NCI-H446 (cell line): Measurements from ENCODE around the gene AFDN.

Source experiments
- DNase-seq, 2 experiments: peaks; one replicate each; lab custom pipeline; 2025; lab: John Stamatoyannopoulos, UW

Gene AFDN

DNA sequence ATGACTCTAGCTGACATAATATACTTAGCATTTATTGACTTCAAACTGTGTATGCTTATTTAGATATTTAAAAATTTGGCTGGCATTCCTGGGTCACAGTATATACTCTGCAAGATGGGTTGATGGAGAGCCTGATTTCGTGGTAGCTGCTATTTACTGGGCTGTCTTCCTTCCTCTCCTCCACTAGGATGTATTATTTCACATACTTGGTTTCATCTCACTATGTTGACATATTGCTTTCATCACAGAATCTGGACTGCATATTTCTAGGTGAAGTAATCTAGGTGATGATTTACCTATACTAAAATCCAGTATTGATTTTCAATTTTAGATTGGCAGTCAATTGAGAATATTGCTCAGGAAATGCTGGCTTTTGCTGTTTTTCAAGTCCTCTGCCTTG is 15.7 kb downstream of the AFDN start:
- DNase-seq = no peak

DNA sequence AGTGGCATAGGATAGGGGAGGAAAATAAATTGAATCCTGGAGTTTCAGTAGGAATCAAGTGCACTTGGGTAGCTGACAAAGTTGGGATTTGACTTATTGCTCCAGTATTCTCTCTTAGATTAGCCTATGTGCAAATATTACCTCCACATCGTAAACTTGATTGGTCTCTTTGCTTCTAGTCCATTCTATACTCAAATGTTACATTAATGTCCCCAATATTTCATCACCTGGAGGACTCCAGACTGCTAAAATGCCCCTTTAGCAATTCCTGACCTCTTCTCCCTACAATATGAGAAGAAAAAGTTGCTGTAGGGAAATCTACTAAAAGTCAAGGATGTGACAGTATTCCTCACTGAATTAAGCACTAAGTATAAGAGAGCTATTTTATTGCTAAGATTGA is 16.3 kb downstream of the AFDN start:
- no peak for DNase-seq

DNA sequence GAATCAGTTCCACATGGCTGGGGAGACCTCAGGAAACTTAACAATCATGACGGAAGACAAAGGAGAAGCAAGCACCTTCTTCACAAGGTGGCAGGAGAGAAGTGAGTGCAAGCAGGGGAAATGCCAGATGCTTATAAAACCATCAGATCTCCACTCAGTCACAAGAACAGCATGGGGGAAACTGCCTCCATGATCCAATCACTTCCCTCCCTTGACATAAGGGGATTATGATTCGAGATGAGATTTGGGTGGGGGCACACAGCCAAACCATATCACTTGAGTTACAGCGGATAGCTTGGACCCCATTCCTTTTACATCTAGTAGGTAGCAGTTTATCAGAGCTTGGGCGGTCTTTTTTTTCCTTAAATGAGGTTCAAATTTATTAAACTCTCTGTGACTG is 19.1 kb downstream of the AFDN start:
- no peak for DNase-seq

DNA sequence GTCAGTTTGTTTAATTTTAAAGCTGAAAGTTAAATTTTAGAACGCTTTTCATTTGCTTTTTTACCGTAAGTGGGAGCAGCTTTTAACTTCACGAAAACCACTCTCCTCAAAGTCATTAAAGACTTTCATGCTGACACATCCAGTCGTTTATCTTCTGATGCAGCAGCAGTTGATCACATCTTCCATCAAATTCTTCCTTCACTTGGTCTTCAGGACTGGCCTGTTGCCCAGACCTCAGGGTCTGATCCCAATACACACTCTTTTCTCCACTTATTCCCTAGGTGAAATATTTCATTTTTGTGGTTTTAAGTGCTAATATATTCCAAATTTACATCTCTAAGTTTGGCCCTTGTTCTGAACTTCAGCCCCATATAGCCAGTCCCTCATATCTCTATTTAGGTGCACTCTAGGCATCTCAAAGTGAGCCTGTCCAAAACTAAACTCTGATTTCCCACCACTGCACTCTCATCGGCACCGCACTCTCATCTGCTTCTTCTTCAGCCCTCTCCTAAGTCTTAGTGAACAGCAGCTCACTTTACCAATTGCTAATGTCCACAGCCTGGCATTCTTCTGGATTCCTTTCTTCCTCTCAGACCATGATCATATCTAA is 20.4 kb downstream of the AFDN start:
- DNase-seq = no peak

DNA sequence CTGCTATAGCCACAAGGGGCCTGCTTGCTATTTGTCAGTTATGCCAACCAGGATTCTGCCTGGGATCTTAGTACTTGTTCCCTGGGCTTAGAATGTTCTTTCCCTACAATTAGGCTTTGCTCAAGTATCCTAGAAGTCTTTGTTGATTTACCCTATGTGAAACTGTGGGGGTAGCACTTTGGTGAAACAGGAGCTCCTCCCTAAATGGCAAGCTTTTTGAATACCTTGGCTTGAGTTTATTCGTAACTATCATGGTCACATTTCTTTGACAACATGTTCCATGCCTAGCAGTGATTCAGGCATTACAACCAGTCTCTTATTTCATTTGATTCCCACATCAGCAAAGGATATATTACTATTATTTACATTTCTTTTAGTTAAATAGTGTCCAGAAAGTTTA is 21.2 kb downstream of the AFDN start:
- no peak for DNase-seq

DNA sequence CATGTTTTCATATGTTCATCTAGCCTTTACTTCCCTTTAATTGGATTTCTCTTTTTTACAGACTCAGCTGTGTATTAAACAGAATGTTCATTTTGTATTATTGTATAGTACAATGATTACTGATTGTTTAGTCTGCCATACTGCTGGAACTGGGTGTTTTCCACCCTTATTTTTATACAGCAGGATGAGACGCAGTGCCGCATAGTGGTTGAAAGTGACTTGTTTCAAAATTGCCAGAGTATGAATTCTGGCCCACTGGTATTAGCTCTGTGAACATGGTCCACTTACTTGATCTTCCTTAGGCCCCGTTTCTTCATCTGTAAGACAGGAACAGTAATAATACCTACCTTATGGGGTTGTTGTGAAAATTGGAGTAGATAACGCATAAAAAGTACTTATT is 22.1 kb downstream of the AFDN start:
- no peak for DNase-seq

DNA sequence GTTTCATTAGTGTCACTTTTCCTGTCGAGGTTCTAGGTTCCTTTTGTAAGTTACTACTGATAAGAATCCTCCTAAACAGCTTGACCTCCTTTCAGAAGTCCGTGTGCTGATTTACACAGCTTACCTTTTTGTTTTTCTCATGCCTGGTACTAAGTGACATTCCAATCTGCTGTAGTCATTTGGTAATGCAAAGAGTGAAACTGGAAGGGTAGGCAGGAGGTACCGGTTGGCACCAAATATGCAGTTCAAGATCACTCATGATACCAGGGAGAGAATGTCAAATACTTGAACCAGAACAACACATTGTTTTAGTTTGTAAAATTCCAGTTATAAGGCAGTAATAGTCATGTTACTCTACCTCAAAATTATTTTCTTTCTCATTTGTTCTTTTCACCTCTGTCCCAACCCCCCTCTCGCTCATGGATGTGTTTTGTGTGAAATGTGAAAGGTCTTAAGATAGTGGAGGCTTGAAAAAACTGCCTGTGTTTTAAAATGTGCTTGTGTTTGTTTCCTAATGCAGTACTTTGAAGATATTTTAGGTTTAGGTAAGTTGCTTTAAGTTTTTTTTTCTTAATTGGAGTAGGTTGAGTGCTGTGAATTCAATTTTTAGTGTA is 23.2 kb downstream of the AFDN start:
- no peak for DNase-seq

DNA sequence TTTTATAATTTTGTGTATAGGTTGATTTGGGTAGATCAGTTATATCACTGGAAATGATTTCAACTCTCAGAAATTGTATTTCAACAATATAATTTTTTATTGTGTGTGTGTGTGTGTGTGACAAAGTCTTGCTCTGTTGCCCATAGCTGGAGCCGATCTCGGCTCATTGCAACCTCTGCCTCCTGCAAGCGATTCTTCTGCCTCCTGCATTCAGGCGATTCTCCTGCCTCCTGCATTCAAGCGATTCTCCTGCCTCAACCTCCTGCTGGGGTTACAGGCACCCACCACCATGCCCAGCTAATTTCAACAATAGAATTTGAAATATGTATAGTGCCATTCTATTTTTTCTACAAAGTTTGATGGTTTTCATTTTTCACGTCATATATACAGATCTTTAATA is 24.1 kb downstream of the AFDN start:
- no peak for DNase-seq

DNA sequence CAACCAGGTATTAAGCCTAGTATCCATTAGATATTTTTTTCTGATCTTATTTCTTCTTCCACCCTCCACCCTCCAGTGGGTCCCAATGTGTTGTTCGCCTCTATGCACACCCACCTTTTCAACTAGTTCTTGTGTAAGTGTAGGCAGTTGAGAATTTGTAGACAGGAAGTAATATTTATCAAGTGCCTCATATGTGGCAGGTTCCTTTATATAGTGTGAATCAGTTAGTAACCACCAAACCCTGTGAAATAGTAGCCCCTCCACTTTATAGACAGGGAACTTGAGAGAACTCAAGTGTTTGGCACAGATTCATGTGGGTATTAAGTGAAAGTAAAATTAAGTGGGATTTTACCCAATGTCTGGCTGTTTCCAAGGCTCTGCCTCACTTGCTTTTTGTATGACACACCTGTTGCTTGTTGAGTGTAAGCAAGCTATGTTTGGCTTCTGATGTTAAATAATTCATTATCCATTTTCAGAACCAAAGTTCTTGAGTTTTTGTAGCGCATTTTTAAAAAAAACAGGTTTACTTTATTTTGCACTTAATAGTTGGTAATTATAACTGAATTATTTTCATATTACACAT is 24.8 kb downstream of the AFDN start:
- DNase-seq = no peak

DNA sequence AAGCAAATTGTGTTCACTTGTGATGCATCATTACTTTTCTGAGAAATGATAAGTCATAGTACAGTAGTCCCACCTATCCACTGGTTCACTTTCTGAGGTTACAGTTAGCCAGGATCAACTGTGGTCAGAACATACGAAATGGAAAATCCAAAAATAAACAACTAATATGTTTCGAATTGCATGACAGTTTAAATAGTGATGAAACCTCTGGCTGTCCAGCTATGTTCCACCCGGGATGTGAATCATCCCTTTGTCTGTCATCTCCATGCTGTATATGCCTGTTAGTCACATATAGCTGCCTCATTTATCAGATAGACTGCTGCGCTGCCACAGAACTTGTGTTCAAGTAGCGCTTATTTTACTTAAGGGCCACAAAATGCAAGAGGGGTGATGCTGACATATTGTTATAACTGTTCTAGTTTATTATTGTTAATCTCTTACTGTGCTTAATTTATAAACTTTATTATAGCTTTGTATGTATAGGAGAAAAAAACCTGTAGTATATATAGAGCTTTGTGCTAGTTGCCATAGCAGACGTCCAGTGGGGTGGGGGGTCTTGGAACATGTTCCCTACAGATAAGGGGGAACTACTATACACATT is 29.2 kb downstream of the AFDN start:
- DNase-seq = no peak

DNA sequence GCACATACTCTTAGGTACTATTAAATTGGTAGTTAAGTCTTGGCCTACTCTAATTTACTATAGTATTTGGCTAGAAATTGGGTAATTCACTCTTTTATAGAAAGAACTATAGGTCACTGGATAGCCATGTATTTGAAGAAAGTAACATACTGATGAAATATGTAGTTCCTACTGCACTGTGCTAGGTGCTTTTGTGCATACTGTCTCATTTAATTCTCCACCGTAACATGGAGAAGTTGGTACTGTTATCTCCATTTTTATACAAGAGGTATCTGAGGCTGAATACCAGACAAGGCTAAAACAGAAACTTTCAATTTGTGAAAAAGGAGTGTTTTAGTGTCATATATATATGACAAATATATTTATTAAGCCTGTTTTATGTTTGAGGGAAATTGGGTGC is 29.8 kb downstream of the AFDN start:
- no peak for DNase-seq

DNA sequence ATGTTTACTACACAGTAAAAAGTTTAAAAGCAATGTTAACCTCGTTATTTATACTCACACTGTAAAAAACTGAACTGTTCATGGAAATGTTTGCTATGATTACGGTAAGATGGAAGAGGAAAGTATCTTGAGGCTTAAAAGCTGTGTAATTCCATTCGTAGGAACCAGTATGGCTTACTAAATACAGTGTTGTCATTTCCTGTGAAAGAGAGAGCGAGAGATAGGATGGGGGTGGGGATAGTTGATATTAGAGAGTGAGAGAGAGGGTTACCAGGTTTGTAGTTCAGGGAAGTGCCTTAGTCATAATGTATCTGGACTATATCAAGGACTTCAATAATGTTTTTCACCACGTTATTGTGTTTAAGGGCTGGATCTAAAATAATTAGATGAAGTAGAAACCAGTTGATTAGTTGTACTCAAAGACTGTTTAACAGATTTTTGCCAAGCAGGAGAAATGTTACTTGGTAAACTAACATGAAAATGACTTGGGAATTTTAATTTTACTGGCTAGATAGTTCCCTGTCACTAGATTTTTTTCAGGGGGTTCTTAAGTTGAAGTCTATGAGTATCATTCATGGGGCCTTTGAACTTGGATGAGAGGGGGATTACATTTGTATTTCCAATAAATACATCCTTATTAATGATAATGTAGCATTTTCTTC is 30.4 kb downstream of the AFDN start:
- no peak for DNase-seq

DNA sequence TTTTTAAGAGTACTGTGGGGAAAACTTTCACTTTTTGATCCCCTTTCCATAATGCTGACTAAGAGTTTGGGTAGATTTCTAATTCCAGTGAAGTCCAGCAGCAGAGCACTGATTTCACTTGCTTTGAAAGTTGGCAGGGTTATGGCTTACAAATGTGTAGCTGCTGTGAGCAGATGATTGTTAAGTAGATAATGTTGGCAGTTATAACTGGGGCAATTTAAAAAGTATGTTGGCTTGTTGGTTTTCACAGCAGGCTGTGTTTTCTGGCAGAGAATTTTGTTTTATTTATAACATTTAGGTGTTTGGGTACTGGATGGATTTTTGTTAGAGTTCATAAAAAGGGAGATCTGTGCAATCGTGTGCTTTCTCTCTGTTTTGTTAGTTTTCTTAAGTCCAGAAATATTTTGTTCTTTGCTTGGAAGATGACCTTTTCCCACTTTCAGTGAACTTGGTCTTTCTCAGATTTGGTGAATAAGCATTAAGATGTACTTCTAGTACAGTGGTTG is 31.4 kb downstream of the AFDN start:
- DNase-seq = peak; percentile 3 to 22

DNA sequence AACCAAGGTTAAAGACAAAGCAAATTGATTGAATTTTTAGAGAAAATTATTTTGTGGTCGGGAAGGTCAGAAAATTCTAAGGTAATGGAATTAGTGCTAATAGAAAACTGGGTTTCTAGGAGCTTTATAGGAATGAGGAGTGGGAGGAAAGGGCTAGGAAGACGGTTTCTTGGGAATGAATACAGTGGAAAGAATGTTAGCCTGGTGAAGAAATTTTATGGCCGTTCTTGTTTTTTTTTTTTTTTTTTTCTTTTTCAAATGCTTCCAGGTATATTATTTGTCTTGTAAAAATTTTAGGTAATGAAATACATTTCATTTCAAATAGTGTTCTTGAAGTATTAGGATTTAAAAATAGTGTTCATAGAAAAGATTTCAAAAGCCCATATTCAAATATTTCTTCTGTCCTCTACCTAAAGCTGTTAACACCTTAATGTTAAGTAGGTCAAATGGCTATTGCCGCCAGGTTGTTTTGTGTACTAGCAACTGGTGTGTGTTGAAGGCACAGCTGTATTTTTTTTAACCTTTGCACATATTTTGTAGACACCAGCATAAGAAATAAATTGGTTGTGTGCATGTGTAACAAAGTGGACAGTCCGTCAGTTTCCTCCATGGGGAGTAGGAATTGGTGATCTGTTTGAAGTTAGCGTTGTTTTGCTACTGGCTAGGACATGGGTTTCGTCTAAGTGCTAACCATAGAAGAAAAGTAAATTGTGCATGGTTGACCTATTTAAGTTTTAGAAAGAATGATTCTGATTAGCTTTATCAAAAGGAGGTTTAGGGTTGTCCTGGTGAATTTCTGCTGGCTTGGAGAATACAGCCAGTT is 32.3 kb downstream of the AFDN start:
- DNase-seq = no peak

DNA sequence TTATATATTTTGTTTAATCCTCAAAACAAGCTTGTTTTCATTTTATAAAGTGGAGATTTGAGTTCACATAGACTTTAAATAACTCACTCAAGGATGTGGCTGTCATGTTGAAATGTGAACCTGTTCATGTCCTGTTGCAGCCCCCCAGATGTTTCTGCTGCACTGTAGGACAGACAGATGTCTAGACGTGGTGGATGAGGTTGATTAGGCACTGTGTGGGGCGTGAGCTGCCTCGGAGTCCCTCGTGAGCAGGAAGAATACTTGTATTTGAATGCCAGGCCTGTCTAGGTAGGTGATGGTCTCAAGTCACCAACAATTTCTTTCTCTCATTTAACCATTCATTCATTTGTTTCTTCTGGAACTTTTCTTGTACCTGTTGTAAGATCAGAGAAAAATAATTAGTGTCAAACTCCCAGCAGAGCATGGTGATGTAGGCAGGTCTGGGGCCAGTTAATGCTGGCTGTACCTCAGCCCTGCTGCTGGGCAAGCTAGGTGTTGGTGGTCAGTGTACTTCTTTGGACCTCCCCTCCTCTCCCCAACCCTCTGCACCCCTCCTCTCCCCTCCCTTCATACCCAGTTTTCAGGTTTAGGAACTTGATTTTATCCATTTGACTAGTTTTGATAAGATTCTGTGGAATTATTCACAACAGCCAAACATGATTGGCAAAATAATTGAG is 34.0 kb downstream of the AFDN start:
- no peak for DNase-seq

DNA sequence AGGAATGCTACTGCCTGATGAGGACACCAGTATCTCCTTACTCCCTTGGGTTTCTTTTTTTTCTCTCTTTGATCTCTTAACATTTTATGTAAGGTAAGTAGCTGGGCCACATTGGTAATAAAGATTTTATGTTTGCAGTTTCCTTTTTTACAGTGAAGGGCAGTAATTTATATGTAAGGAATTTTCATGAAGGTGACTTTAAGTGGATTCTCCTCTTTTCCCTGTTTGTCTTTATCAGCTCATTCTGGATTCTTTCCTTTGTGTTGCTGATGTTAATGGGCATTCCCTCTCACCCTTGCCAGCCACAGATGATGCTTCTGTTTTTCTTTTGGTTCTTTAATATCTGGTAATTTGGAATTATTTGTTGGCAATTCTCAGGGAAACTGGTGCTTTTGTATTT is 34.7 kb downstream of the AFDN start:
- no peak for DNase-seq

DNA sequence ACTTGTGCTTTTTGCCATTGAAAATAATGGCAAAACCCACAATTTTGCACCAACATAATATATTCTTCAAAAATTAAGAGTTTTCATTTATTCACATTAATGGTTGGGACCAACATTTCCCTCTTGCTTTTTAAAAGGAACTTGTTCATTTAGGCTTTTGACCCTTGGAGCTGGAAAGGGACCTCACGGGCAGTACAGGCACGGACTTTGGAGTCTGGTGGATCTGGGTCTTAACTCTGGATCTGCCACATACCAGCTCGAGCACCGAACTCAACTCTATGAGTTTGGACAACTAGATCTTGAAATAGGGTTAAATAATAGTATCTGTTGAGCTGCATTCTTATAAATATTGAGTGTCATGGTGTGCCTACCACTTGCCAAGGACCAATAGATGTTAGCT is 37.2 kb downstream of the AFDN start:
- DNase-seq = no peak

DNA sequence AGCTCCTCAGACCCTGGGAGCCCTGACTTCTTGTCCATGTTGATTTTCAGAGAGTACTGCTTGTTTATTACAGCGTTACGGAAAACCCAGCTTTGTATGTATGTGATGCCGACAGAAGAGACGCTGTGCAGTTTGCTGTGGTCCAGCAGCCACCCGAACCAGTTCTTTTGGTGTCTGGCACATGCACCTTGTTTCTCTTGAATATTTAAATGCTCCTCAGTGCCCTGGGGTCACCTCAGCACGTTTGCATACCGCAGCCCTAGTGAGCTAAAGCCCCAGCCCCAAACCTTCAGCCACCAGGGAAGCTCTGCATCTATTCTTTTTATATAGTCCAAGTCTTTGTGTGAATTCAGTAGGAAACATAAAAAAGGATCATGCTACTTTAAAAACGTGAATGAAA is 39.9 kb downstream of the AFDN start:
- DNase-seq = no peak

DNA sequence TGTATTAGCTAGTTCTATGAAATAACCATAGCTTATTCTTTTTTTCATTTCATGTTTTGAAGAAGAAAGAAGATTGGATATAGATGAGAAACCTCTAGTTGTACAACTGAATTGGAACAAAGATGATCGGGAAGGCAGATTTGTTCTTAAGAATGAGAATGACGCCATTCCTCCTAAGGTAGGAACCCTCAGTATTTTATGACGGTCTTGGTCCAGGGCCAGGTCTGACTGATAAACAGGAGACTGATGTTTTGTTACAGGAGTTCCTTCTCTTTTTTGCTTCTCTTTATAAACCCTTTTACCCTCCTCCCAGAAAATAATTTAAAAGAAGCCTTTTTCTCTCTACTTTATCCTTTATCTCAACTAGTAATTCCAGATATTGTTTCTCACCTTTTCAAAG is 43.6 kb downstream of the AFDN start:
- DNase-seq = no peak

DNA sequence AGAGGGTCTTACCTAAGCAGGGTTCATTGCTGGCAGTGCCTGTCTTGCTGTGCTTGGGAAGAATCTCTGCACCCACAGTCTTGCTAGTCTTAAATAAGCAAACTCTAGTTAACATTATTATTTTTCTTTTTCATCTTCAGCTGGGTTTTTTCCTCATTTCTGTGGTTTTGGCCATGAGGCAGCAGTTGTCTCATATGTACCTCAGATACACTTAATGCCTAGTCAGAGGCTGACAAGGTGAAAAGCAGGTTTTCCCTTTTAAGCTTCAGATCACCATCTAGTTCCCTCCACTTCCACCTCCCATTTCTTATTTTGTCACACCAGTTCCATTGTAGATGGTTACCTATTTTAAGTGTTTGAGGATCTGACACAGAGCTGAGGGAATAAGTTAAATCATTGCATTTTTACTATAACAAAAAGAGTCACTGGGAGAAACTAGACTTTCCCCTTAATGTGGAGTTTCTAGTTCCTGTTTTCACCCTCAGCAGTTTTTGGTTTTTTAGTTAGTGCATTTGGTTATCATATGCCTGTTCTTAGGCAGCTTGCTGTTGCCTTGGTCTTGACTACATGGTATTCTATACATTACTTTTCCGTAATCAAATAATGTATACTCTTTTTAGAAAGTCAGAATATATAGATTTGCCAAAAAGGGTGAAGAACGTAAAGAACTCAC is 46.0 kb downstream of the AFDN start:
- DNase-seq = no peak
